Nephron progenitor cell (in vitro differentiated cells): Measurements from ENCODE around the gene SMIM24.
A peak's percentile ranks its signal among the peaks of the same experiment; 100 is the strongest.

Experiments used
- DNase-seq: peaks from one replicate; pipeline ENCODE4 v3.0.0; 2021
- H3K27ac Mint-ChIP-seq: 2 replicates; pipeline ENCODE4 v1.8.0; 2021; ENCODE audit warnings: mild to moderate bottlenecking, moderate library complexity, mixed read lengths
- H3K27me3 Mint-ChIP-seq: 2 replicates; pipeline ENCODE4 v1.8.0; 2021; ENCODE audit warnings: mild to moderate bottlenecking, low read depth, mixed read lengths; ENCODE audit not compliant: poor library complexity
- H3K36me3 Mint-ChIP-seq: 2 replicates; pipeline ENCODE4 v1.8.0; 2021; ENCODE audit warnings: low read depth, mixed read lengths
- H3K4me1 Mint-ChIP-seq: 2 replicates; pipeline ENCODE4 v1.8.0; 2021; ENCODE audit warnings: mixed read lengths
- H3K4me3 Mint-ChIP-seq: 2 replicates; pipeline ENCODE4 v1.8.0; 2021; ENCODE audit warnings: mild to moderate bottlenecking, moderate library complexity, mixed read lengths
- H3K9me3 Mint-ChIP-seq: 2 replicates; pipeline ENCODE4 v1.8.0; 2021; ENCODE audit warnings: mild to moderate bottlenecking, moderate library complexity, mixed read lengths
- CTCF ChIP-seq: fragments of 200-600 bp; sonication (generic); IDR thresholded peaks from 2 replicates; pipeline ENCODE4 v1.5.0; 2021; ENCODE audit warnings: antibody characterized with exemption

The SMIM24 gene

GRCh38 chr19:3506384-3507340 lies 26.3 kb upstream of the SMIM24 start:
- no peak for TF ChIP-seq CTCF
- DNase-seq: peak; percentile 46
- Mint-ChIP-seq H3K4me1 (peaks cover 53% of the 10 kb centered on the region), H3K27ac (peak overlapping the region; percentile 62), H3K4me3 (peak overlapping the region; percentile 93), H3K27me3 (peaks cover 3% of the 10 kb centered on the region), H3K36me3 (peaks cover 13% of the 10 kb centered on the region), H3K9me3 (no peaks in the 10 kb centered on the region)

- Mint-ChIP-seq H3K4me3 (peak within 1 kb of the TSS; percentile 93), H3K27ac (peak within 1 kb of the TSS; percentile 93)
- TF ChIP-seq CTCF: no peak
These were observed 25.5 kb upstream of the SMIM24 start, which contains the start of gene FZR1 for GRCh38 chr19:3505598-3506383. FZR1 (plus strand) TSS chr19:3506311; CDS start chr19:3522990, 16,679 bp downstream.

DNA sequence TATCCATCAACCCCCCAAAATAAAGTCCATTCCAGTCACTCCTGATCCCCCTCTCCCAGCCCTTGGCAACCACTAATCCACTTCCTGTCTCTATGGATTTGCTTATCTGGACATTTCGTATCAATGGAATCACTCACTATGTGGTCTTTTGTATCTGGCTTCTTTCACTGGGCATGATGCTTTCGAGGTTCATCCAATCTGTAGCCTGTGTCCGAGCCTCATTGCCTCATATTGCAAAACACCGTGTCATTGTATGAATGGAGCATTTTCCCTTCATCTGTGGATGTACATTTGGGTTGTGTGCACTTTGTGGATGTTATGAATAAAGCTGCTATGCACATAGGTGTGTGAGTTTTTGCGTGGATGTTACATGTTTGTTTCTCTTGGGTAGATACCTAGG lies 24.4 kb upstream of the SMIM24 start:
- Mint-ChIP-seq H3K27me3 (peaks cover 3% of the 10 kb centered on the region), H3K4me1 (peaks cover 47% of the 10 kb centered on the region), H3K4me3 (peak overlapping the region; percentile 33), H3K27ac (no peak overlapping the region), H3K9me3 (no peaks in the 10 kb centered on the region), H3K36me3 (peaks cover 8% of the 10 kb centered on the region)
- no peak for TF ChIP-seq CTCF
- no peak for DNase-seq

More at GRCh38 chr19:3505598-3506383, 25.5 kb upstream of the SMIM24 start, which contains the start of gene FZR1:
- H3K4me1 Mint-ChIP-seq: peaks cover 48% of the 10 kb centered on the region
- DNase-seq: peak; percentile 99
- peaks cover 13% of the 10 kb centered on the region for H3K36me3 Mint-ChIP-seq
- H3K9me3 Mint-ChIP-seq: no peaks in the 10 kb centered on the region
- peaks cover 3% of the 10 kb centered on the region for H3K27me3 Mint-ChIP-seq

GRCh38 chr19:3503036-3503572 lies 22.8 kb upstream of the SMIM24 start:
- Mint-ChIP-seq H3K4me1 (peaks cover 40% of the 10 kb centered on the region), H3K4me3 (no peak overlapping the region), H3K36me3 (peaks cover 6% of the 10 kb centered on the region), H3K9me3 (no peaks in the 10 kb centered on the region), H3K27ac (peak overlapping the region; percentile 75), H3K27me3 (peaks cover 3% of the 10 kb centered on the region)
- no peak for DNase-seq
- TF ChIP-seq CTCF: no peak

DNA sequence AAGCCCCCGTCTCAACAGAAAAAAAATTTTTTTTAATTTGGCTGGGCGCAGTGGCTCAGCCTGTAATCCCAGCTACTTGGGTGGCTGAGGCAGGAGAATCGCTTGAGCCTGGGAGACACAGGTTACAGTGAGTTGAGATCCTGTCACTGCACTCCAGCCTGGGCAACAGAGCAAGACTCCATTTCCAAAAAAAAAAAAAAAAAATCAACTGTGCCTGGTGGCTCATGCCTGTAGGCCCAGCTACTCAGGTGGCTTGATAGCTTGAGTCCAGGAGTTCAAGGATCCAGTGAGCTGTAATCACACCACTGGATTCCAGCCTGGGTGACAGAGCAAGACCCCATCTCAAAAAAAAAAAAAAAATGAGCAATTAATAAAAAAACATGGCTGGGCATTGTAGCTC lies 21.5 kb upstream of the SMIM24 start:
- Mint-ChIP-seq H3K27ac (no peak overlapping the region), H3K4me3 (no peak overlapping the region), H3K27me3 (peaks cover 7% of the 10 kb centered on the region), H3K36me3 (peaks cover 17% of the 10 kb centered on the region), H3K4me1 (peaks cover 29% of the 10 kb centered on the region), H3K9me3 (no peaks in the 10 kb centered on the region)
- no peak for DNase-seq
- no peak for TF ChIP-seq CTCF
